ENCODE data around the gene CMIP.
"Not testable (repeated sequence)": the region's sequence is repeated elsewhere in the genome, so short reads cannot be mapped to it uniquely, and the experiment has no call there.

CMIP gene

DNA sequence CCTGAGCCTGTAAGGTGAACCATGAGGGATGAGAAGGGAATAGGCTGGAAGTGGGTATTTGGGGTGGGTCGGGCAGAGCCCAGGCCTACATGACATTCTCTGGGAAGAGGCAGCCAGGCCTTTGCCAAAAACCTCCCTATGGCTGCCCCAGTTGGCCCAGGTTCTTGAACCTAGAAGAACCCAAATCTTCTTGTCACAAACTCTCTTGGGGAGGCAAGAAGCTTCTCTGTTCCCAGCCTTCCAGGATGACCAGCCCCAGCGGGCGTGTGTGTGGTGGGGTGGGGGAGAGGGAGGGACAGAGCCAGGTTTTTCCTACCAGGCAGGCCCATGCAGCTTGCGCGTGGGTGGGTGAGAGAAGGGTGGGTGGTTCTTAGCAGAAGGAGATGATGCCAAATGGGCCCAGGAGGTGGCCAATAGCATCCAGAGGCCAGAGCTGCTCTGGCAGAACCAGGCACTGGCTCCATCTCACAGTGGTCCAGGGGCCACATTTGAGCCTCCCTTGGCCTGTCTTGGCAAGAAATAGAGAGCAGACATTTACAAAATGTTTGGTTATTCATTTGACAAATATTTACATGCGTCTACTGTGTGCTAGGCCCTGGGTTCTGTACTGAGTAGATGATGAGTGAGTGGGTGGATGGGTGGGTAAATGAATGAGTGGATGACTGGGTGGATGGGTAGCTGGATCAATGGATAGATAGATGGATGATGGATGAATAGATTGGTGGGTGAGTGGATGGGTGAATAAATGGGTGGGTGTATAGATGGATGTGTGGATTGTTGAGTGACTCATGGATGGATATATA lies 290.2 kb downstream of the CMIP start:
- DNase-seq = no peak

DNA sequence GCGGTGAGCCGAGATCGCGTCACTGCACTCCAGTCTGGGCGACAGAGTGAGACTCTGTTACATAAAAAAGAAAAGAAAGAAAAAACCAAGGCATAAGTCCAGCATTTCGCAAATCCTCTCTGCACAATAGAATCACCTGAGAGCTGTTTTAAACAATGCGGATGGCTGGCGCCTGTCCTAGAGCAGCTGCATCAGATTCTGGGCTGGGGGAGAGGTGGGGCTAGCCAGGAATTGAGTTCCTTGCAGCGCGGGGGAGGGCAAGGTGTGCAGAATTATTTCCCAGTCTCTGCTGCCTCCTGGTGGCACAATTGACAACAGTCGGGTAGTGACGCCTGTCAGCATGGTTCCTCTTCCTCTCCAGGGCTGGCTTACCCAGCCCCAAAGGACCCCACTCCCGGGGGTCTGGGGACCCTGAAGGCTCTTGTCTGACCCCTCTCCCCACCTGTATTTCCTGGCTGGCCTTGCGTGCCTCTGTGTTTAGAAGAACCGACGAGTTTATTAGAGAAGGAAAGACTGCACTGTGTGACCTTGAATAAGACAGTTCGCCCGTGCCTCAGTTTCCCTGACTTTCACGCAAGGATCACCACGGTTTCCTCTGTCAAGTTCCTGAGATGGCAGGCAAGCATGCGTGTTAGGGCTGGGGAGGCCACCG lies 293.4 kb downstream of the CMIP start:
- peak; percentile 59 to 72 for DNase-seq

DNA sequence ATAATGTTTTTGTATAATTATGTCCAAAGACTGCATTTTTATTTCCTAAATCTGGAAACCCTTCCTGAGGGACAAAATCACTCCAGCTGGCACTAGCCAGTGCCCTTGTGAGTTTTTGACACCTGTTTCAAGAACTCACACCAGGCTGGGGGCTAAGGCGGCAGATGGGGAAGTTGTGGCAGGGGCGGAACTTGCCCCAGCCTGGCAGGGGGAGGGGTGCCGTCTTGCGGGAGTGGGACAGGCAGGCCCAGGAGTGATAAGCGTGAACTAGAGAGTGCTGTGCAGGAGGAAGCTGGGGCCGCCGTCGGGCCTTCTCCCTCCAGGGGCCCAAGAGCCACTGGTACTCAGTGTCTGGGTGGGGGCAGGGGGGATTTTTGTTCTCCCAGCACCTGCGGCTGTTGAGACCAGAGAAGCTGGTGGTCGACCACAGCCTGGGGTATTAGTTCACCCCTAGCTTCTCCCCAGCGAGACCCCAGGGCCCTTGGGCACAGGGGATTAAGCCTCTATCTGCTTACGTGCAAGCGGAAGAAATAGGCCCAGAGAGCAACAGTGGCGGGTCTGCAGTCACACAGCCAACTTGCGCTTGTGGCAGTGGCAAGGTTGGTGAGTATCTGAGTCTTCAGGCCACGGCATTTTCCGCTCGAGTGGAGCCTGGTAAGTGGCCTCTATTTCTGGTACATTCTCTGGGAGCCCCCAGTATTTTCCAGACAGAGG lies 294.3 kb downstream of the CMIP start:
- peak; percentile 84 to 85 for DNase-seq

DNA sequence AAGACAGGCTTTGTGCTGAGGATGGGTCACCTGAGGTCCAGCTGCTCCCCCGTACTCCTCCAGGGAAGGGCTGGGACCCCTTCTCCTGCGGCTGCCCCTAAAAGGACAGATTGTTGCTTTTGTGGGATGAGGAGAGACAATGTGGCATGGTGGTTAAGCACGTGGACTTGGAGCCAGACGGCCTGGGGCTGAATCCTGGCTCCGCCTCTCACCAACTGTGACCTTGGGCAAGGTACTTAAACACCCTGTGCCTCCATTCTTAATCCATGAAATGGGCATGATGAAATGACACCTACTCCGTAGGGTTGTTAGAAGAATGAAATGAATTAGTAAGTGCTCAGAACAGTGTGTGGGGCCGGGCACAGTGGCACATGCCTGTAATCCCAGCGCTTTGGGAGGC lies 294.9 kb downstream of the CMIP start:
- no peak for DNase-seq

DNA sequence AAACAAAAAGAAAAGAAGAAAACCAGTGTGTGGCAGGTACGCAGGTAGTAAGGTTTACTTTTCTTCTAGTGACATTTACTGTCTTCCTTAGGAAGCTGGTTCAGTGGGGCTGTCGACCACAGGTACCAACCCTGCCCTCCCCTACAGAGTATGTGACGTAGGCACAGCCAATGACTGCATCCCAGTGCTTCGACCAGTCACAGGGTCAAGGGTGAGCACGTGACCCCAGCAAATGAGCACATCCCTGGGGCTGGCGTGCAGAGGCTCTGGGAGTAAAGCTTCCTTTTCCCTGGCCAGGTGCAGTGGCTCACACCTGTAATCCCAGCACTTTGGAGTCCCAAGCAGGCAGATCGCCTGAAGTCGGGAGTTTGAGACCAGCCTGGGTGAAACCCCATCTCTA lies 295.6 kb downstream of the CMIP start:
- no peak for DNase-seq

DNA sequence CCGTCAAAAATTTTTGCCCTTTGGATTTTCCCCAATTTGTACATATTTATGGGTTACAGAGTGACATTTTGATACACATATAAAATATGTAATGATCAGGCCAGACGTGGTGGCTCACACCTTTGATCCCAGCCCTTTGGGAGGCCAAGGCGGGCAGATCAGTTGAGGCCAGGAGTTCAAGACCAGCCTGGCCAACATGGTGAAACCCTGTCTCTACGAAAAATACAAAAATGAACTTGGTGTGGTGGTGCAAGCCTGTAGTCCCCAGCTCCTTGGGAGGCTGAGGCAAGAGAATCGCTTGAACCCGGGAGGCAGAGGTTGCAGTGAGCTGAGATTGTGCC lies 296.8 kb downstream of the CMIP start:
- DNase-seq = not testable (repeated sequence)

DNA sequence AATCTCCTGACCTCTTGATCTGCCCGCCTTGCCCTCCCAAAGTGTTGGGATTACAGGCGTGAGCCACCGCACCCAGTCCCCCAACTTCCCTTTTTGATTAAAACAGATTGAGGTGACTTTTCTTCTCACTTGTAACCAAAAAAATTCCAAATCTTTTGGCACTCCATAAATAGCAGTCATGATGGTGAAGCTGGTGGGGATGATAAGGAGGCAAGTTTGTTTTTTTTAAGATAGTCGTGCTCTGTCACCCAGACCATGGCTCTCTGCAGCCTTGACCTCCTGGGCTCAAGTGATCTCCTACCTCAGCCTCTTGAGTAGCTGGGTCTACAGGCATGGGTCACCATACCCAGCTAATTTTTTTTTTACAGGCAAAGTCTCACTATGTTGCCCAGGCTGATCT lies 299.8 kb downstream of the CMIP start:
- no peak for DNase-seq

DNA sequence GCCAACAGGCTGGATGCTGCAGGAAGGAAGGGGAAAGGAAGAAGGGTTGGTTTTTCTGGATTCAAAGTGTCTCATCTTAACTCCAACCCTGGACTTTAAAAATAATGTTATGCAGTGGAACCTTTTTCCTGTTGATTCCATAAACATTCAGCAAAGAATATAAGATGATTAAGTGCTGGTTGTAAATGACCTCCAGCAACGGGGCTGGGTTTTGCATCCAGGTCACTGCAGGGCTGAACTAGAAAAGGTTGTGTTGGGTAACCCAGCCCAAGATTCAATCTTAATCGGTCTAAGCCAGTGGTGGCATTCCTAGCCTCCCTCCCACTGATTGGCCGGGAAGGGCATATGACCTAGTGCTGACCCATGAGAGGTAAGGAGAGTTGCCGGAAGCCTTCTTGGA lies 300.3 kb downstream of the CMIP start:
- DNase-seq = no peak

DNA sequence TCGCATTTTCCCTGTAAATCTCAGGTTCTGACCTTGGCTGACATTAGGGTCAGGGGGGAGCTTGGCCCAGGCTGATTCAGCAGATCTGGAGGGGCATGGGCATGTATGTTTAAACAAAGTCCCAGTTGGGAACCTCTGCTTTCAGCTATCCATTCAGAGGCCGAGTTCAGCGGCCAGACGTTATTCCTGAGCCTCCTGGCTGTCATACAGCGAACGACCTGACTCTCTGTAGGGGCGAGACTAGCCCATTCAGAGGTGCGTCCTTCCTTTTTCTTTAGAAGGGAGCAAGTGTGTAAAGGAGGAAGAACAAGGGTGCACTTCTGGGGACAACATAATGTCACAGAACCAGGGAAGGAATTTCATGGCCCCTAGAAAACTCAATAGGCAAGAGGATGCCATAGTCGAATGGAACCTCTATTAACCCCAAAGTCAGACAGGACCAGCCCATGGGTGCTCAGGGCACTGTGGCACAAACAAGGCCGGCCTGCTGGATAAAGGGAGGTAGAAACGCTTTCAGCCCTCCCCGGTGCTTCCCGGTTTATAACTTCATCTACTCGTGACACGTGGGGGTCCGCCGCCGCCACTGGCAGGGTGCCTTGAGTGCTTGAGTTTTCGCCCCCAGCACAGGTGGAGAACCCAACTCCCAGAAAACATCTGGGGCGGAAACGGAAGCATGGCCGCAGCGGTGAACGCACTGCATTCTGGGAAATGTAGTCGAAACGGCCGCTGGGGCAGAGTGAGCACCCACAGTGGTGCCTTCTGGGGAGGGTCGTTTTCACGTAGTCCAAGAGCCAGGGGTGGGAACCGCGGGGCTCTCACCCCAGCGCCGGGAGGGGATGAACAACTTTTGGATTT lies 301.3 kb downstream of the CMIP start:
- peak; percentile 37 to 46 for DNase-seq

DNA sequence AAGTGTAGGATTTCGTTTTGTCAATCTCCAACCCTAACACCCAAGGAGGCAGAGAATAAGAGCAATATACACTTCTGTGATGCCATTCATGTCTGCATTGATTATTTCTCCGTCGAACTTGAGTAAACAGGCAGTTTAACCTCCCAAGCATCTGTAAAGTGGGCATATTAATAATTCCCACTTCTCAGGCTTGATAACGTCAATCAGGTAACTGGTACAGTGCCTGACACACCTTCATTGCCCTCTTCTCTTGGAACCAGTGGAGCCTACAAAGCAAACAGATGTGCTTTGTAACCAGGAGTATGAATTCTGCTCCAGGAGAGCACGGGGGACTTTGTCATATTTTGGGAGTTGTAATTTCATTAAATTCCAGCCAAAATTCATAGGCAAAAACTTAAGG lies 302.0 kb downstream of the CMIP start:
- DNase-seq = no peak

DNA sequence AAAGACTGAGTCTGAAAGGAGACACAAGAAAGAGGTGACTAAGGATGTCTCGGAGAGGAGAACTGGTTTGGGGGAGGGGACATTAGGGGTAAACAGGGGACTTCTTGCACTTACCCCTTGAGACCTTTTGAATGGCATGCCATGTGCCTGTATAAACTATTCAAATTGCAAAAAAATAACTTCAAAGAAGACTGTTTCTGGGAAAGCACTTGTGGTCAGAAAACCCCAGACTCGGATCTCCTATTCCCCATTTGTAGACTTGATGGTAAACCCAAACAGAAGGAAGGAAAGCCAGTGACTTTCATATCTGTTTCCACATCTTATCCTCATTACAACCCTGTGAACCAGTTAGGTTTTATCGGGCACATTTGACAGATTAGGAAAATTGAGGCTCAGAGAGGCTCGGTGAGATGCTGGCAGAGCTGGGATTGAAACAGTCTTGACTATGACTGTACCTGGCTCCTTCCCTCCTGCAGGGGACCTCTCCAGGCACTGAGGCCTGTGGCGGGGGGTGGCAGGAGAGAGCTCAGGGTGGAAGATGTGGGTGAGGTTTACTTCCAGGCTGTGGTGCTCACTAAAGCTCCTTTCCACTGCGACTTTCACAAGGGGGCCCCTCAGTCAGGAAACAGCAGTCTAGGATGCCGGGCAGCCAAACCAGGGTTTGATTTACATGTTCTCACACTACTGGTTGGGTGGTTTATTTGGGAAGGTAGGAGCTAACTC lies 304.0 kb downstream of the CMIP start:
- no peak for DNase-seq

DNA sequence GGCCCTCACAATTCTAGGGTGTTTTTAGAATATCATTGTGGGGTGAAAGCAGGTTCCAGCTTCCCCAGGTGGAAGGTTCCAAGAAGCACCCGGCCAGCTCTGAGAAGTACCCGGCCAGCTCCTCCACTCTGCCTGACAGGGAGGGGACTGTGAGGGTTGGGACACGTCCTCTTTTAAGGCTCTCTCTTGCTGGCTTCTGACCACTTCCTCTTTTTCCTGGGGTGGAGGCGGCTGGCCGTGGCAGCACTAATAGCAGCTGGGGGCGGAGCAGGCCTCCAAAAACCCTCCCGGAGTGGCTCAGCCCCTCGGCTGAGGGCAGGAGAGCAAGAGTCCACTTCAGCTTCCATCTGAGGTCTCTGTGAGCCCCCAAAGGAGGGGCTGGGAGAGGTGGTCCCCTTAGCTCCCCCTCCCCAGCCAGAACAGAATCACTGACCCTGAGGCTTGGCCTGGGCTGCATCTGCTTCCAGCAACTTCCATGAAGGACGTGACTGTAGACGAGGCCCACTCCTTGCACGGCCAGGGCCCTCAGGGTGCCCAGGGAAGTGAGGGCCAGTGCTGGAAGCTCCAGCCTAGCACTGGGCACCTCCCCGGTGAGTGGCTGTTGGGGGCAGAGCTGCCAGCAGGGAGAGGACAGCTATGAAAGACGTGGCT lies 307.7 kb downstream of the CMIP start:
- DNase-seq = peak; percentile 92 to 95

DNA sequence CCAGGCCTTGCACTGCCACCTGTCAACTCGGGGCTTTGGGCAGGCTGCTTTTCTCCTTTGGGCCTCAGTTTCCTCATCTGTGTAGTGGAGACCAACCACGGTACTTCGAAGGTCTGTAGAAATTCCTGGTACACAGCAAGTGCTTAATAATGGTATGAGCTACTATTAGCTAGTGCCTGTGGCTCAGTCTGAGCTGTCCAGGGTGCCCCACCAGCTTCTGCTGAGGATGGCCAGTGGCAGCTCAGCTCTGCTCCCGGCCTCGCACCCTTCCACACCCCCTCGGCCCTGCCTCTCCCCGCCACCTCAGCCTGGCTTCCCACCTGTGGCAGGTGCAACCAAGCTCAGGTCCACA lies 308.2 kb downstream of the CMIP start:
- no peak for DNase-seq

DNA sequence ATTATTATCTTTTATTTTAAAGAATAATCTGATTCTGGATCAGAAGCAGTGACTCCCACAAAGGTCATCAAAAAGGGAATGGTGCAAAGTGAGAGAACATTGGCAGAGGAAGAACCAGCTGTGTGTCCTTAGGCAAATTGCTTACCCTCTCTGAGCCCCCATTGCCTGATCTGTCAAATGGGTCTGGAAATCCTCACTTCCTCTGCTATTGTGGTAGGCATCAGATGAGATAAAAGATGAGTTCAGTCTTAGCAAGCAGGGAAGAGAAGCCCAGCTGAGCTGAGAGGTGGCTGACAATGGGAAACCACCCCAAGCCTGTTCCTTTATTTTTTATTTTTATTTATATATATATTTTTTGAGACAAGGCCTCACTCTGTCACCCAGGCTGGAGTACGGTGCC lies 310.2 kb downstream of the CMIP start:
- no peak for DNase-seq

DNA sequence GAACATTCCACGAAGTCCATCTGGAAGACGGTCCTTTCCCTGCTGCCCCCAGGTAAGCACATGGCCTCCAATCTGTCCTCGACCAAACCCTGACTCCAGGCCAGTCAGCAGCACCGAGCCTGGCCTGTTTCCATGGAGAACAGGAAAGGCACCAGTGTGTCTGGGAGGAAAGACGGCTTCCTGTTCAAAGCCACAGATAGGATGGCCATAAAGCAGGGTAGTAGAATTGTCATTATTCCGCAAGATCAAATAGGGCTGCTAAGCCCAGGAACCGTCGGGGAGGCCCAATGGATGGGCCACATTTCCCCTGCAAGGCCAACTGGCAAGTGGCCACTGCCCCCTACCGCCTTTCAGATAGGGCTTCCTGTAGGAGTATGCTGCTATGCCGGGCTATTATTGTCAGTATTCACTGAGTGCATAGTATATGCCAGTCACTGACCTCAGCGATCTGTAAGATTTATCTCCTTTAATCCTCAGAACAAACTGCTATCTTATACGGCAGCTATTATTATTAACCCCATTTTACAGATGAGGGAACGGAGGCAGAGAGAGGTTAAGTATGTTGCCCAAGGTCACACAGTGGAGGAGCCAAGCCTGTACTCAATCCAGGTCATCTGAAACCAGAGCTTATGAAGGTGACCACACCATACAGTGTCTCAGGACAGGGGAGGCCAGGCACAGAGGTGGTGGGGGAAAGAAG lies 311.5 kb downstream of the CMIP start:
- DNase-seq = peak; percentile 92 to 93

DNA sequence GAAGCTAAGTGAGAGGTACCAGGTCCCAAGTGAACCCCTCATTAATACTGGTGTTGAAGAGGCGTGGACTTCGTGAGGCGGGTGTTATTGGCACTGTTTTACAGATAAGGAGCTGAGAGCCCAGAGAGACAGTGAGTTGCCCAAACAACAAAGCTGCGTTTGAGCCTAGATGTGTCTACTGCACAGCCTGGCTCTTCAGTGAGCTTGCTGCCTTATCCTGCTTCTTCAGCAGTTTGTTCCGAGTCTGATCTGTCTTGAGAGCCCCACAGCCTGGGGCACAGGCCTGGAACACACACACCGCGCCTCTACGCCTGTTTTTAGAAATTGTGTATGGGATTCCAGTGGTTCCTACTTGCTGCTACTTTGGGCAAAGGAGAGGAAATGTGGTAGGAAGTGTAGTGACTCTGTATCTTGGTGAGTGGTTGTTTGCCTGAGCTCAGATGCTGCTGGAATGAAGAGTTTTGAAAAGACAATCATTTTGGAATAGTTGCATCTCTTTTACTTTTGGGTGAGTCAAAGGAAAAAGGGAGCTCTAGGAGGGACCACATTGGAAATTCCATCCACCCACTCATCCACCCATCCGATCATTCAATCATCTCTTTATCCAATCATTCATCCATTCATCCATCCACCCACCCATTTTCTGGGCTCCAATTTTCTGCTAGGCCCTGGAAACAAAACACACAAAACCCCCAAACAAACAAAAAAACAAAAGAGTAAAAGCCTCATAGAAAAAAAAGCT lies 312.2 kb downstream of the CMIP start:
- no peak for DNase-seq

DNA sequence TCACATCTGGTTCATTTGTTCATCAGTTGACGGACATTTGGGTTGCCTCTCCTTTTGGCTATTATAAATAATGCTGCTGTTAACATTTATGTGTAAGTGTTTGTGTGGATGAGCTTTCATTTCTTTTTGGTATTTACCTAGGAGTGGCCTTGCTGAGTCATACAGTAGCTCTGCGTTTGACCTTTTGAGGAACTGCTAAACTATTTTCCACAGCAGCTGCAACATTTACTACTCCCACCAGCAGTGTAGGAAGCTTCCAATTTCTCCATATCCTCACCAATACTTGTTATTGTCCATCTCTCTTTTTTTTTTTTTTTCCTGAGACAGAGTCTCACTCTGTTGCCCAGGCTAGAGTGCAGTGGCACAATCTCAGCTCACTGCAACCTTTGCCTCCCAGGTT lies 313.8 kb downstream of the CMIP start:
- no peak for DNase-seq
